ENCODE results near the gene ELAPOR2. TPM values are rescaled to one million over a fixed set of nuclear protein-coding genes. Genes with fewer than 3 reads are reported as not detected.

The ELAPOR2 gene
- total and polyA plus RNA-seq, 2 experiments from 2014 or later, result 12.7 to 28.3 TPM

GRCh38 chr7:87082675-87083074, 23.2 kb upstream of the ELAPOR2 start:
- H2AFZ ChIP-seq, result no peak overlapping the region
- no peak overlapping the region for H3K4me2 ChIP-seq
- no peaks in the 10 kb centered on the region for H3K27me3 ChIP-seq

GRCh38 chr7:87075671-87076404, 16.4 kb upstream of the ELAPOR2 start:
- no peaks in the 10 kb centered on the region for H4K20me1 ChIP-seq (ENCODE audit: insufficient read depth, poor library complexity, severe bottlenecking)
- H3K4me1 ChIP-seq (ENCODE audit: insufficient read depth), result no peaks in the 10 kb centered on the region
- WGBS (ENCODE audit: low lambda C conversion rate, missing lambda C conversion rate), result 83% methylated on average over 2 of the region's 2 CpGs
- no peak overlapping the region for H3K4me3 ChIP-seq
- peaks cover 4% of the 10 kb centered on the region for H3K27me3 ChIP-seq
- H3K27ac ChIP-seq, result no peak overlapping the region
- no peak for DNase-seq (ENCODE audit: low spot score)
- TF ChIP-seq EZH2phosphoT487 (IDR thresholded peaks at IDR 0.05; ENCODE audit: low read depth, severe bottlenecking, unreplicated experiment), result no peak
- no peak for TF ChIP-seq CTCF (IDR thresholded peaks at IDR 0.05; ENCODE audit: poor library complexity)
- no peak for TF ChIP-seq EZH2 (IDR thresholded peaks at IDR 0.05; ENCODE audit: borderline replicate concordance)
- no peaks in the 10 kb centered on the region for H3K79me2 ChIP-seq
- H3K4me2 ChIP-seq, result no peak overlapping the region
- no peaks in the 10 kb centered on the region for H3K36me3 ChIP-seq (replicated peaks; ENCODE audit: insufficient read depth, low read depth)
- H3K9me3 ChIP-seq (ENCODE audit: low read depth), result no peaks in the 10 kb centered on the region
- H2AFZ ChIP-seq, result no peak overlapping the region
- H3K9me2 ChIP-seq (replicated peaks; ENCODE audit: insufficient read depth), result no peaks in the 10 kb centered on the region

More at GRCh38 chr7:87082675-87083074, 23.2 kb upstream of the ELAPOR2 start:
- Histone ChIP-seq H4K20me1 (ENCODE audit: insufficient read depth, poor library complexity, severe bottlenecking) (no peaks in the 10 kb centered on the region), H3K9me3 (ENCODE audit: low read depth) (no peaks in the 10 kb centered on the region), H3K27ac (no peak overlapping the region), H3K79me2 (no peaks in the 10 kb centered on the region), H3K36me3 (replicated peaks; ENCODE audit: insufficient read depth, low read depth) (no peaks in the 10 kb centered on the region), H3K4me1 (ENCODE audit: insufficient read depth) (no peaks in the 10 kb centered on the region), H3K9me2 (replicated peaks; ENCODE audit: insufficient read depth) (no peaks in the 10 kb centered on the region), H3K4me3 (no peak overlapping the region)
- DNase-seq (ENCODE audit: low spot score), result no peak
- TF ChIP-seq EZH2phosphoT487 (IDR thresholded peaks at IDR 0.05; ENCODE audit: low read depth, severe bottlenecking, unreplicated experiment) (no peak), EZH2 (IDR thresholded peaks at IDR 0.05; ENCODE audit: borderline replicate concordance) (no peak), CTCF (IDR thresholded peaks at IDR 0.05; ENCODE audit: poor library complexity) (no peak)
- WGBS (ENCODE audit: low lambda C conversion rate, missing lambda C conversion rate), result 86% methylated on average over 5 of the region's 5 CpGs

DNA sequence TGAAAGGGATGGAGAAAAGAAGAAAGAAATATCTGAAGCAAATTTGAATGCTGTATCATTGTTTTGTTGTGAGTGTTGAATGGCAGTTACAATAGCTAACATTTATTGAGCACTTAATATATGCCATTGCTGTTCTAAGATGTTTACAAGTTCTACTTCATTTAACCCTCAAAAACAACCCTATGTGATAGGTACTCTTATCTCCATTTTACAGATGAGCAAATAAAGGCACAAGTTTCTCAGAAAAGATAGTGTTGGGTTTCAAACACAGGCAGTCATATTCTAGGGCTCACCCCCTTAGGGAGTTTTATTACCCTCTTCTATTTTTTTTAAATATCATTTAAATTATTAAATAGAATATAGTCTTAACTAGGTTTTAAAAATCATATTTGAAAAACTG, 8.3 kb upstream of the ELAPOR2 start:
- H3K4me2 ChIP-seq, result no peak overlapping the region
- H3K4me3 ChIP-seq, result no peak overlapping the region
- H3K4me1 ChIP-seq (ENCODE audit: insufficient read depth), result no peaks in the 10 kb centered on the region
- no peak for DNase-seq (ENCODE audit: low spot score)
- no peaks in the 10 kb centered on the region for H3K9me2 ChIP-seq (replicated peaks; ENCODE audit: insufficient read depth)
- H3K27me3 ChIP-seq, result no peaks in the 10 kb centered on the region
- H3K36me3 ChIP-seq (replicated peaks; ENCODE audit: insufficient read depth, low read depth), result no peaks in the 10 kb centered on the region
- TF ChIP-seq EZH2 (IDR thresholded peaks at IDR 0.05; ENCODE audit: borderline replicate concordance), result no peak
- no peak for TF ChIP-seq EZH2phosphoT487 (IDR thresholded peaks at IDR 0.05; ENCODE audit: low read depth, severe bottlenecking, unreplicated experiment)
- no peak for TF ChIP-seq CTCF (IDR thresholded peaks at IDR 0.05; ENCODE audit: poor library complexity)
- no peak overlapping the region for H2AFZ ChIP-seq
- no peaks in the 10 kb centered on the region for H3K79me2 ChIP-seq
- no peaks in the 10 kb centered on the region for H4K20me1 ChIP-seq (ENCODE audit: insufficient read depth, poor library complexity, severe bottlenecking)
- H3K9me3 ChIP-seq (ENCODE audit: low read depth), result no peaks in the 10 kb centered on the region
- no peak overlapping the region for H3K27ac ChIP-seq
